Pons (tissue), 1 donor: ENCODE data around the gene DNAJB9.

Source experiments
- DNase-seq: peaks from one replicate; pipeline ENCODE4 v3.0.0-alpha.2; 2016; ENCODE audit warnings: low spot score

DNAJB9 gene

DNA sequence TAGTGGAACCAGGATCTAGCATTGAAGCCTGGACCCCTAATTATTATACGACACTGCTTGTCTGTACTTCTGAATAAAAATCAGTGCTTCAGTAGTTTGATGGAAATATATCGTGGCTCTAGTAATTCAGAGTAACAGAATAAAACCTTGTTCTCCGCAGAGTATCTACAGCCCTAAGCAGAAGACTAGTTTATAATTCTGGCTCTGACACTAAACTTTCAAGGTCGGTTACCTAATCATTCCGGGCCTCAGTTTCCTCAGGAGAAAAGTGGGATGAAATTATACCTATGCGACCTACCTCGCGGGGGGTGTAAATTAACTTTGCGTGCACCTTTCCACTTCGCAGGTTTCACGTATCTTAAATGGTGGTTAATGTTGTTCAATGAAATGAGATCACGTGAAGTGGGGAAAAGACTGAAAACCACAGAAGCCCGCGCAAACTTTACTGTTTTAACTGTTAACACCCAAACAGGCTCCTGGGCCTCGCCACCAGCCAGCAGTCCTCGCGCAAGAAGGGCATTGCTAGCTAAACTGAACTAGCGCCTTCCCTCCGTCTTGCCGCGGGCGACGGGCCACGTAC is 783 bp upstream of the DNAJB9 start:
- no peak for DNase-seq

DNA sequence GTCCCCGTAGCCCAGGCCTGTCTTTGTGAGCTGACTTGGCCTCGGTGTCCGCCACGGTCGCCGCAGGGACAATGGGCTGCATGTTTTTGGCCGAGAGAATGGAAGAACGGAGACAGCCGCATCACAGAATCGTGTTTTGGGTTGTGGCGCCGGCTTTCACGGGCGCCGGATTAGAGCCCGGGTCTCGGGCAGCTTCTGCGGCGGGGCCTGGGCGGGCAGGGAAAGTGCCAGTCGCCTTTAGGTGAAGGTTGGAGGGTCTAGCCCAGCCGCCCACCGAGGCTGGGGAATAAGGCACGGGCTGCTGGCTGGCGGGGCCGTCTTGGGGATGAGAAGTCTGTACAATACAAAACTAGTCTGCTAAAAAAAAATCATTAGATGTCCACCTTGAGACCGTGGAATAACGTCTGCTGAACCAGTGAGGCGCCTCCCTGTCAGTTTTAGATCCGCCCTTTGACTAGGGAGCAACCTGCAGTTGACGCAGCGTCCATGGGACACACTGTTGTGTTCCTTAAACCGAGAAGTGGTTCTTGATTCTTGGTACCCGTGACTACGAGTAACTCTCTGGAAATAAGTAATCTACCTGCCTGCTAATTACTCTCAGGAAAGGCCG is 577 bp downstream of the DNAJB9 start:
- peak; percentile 40 for DNase-seq

DNA sequence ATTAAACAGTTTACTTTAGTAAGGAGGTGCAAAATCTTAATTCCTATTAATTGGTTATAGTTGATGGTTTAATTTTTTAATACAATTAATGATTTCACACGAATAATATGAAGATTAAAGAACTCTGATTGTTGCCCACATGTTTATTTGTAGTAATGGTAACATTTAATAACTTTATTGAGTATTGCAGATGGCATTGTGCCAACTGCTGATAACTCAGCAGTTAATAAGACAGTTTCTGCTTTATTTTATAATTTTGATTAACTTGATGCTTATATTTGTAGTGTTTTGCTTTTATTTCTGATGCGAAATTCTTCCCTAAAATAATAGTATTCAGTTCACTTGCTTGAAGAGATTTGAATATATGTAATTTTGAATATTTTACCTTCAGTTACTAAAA is 2.8 kb downstream of the DNAJB9 start:
- no peak for DNase-seq

DNA sequence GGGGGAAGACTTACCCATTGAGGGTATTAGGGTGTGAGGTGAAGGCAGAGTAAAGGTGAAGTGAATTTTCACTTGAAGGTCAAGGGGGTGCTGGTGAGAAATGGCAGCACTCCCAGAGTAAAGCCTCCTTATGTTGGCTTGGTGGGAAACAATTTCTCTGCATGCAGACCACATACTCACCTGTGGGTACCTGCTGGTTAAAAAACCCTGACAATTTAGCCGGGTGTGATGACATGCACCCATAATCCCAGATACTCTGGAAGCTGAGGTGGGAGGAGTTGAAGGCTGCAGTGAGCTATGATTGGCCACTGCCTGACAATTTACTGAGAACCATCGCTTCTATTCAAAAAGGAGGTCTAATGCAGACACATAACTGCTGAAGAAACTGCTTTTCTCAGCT is 5.5 kb downstream of the DNAJB9 start:
- no peak for DNase-seq

DNA sequence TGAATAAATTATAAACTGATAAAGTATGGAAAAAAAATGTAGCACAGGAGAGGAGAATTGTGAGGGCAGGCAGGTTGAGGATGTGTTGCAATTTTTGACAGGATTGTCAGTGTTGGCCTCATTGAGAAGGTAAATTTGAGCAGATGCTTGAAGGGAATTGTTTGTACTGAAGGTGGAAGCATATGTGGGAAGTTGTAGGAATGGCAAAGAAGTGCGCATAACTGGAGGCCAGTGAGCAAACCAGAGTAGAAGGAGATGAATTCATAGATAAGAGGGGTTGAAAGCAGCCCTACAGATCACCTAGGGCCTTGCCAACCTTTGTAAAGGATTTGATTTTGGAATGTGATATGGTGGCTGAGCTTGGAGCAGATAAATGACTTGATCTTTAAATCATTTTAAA is 6.4 kb downstream of the DNAJB9 start:
- no peak for DNase-seq

DNA sequence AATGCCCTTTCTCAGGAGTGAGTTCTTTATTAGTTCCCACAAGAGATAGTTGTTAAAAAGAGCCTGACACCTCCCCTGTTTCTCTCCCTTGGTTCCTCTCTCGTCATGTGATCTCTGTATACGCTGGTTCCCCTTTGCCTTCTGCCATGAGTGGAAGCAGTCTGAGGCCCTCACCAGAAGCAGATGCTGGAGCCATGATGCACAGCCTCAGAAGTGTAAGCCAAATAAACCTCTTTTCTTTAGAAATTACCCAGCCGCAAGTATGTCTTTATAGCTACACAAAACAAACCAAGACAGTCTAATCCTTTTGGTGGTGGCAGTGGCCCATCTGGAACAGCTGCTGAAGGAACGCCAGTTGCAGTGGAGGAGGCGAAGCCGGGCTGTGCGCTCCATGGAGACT is 9.3 kb downstream of the DNAJB9 start:
- no peak for DNase-seq

DNA sequence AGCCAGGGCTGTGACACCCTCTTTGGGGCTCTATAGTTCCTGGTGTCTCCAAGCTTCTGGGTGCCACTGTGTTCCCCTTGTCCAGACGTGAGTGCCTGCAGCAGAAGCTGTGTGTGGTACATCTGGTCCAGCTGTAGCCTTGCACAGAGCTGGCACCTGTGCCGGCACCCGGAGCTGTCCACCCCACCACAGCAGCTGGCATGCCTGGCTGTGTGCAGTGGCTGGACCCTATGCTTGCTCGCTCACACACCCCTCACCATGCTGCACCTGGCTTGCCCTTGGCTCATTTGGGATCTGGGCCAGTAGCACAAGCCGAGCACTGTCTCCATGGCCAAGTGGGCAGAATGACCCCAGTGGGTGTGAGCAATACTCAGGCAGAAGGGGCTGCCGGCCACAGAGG is 10.6 kb downstream of the DNAJB9 start:
- DNase-seq, result no peak

DNA sequence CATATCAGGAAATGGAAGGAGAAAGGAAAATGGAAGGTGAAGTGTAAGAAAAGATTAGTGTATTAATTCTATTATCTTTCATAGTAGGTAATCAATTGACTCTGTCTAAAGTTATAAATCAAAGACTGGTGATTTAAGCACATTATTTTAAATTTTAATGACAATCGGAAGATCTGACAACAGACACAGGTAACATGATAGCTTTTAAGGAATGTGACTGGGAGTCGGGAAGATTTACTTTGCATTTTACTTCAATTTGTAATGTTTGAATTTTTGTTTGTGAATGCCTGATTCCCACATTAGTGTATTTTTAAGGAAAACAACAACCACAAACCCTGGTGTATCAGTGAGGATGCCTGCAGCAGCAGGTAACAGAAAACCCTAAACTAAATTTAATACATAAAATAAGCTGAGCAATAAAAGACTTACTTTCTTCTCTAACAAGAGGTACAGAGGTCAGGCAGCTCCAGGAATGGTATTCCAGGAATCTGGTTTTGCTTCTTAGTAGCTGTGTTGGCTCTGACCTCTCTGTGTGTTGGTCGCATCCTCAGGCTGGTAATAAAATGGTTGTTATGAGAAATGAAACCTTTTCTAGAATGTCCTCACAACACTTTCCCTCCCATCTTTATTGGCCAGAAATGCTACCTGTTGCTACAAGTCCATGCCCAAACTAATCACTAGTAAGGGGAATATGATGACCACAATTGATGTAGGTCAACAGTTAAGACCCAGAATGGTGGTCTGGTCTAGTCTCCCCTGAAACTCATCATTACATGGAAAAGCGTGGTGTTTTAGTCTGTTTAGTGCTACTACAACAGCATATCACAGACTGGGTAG is 12.2 kb downstream of the DNAJB9 start:
- no peak for DNase-seq

DNA sequence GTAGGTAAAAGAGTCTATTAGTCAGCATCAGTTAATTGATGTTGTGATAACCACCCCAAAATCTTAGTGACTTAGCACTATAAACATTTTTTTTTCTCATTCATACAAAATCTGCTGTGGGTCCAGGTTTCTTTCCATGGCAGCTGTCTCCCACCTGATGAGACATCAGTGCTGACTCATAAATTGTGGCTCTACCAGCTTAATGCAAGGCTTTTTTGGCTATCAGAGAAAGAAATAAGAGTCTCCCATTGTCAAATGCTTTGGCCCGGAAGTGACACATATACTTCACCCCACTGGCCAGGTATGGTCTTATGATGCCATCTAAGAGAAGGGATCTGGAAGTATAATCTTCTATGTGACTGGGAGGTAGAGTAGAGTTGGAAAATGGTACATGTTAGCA is 14.5 kb downstream of the DNAJB9 start:
- no peak for DNase-seq

DNA sequence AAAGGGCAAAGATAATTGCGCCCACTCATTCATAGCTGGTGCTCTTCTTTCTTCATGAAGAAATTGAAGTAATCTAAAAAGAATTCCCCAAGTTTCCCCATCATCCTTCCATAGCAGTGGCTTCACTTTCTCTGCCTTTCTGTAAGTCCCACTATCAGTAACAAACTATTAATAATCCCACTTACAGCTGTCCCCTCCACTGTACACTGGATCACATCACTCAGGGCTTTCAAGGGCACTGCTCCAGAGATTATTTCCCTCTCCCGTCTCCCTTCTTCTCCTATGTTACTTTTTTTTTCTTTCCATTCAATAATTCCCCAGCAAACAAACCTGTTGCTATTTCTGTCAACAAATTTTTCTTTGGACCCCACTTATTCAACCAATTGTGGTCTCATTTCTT is 16.2 kb downstream of the DNAJB9 start:
- DNase-seq, result no peak

DNA sequence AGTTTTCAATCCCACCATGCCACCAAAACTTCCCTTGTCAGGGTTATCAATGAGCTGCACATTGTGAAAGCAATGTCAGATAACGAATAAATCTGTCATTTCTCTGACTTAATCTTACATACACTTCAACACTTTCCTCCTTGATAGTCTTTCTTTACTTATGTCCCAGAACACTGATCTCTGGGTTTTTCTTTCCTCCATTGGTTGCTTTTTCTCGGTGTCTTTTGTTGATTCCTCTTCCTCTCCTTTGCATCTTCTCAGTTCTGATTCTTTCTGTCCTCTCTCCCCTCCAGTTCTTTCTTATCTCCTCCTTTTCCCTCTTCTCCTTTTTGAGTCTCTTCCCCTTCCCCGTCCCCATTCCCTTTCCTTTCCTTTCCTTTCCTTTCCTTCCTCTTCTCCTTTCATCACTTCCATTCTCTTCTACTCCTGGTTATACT is 16.6 kb downstream of the DNAJB9 start:
- DNase-seq, result no peak

DNA sequence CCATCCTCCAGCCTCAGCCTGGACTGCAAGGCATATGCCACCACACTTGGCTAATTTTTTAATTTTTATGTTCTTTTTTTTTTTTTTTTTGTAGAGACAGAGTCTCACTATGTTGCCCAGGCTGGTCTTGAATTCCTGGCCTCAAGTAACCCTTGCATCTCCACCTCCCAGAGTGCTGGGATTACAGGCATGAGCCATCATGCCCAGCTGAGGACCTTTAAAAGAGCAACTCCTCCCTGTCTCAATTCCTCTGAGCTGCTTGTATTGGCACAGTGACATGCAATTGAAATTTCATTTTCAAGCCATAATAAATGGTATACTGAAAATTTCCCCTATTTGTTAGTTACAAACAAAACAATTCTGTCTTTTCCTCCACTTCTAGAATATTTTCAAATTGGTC is 19.5 kb downstream of the DNAJB9 start:
- no peak for DNase-seq

DNA sequence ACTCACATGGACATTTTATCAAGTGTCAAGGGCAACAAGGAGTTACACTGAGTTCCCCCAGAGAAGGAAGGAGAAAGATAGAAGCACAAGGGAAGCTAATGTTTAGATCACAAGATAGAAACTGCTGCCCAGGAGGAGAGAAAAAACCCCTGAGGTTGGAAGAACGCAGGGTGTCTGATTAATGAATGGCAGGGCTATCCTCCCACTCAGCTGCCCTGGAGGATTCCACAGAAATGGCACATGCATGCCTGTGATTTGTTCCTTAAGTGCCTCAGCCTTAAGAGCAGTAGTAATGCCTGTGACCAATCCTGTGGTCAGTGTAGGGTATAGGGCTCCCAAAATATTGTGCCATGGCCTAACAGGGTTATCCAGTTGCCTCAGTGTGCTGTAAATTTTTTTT is 20.2 kb downstream of the DNAJB9 start:
- no peak for DNase-seq

DNA sequence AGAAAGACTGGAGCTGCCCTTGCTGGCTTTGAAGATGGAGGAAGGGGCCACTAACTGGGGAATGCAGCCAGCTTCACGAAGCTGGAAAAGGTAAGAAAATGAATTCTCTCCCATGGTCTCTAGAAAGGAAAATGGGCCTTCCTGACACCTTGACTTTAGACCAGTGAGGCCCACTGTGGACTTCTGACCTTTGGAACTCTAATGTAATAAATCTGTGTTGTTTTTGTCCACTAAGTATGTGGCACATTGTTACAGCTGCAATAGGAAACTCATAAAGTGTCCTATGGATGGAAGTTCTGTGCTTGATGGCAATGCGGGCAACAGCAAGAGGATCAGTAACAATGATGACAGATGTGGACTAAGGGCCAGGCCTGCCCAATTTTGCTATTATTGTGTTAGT is 20.9 kb downstream of the DNAJB9 start:
- DNase-seq, result no peak

DNA sequence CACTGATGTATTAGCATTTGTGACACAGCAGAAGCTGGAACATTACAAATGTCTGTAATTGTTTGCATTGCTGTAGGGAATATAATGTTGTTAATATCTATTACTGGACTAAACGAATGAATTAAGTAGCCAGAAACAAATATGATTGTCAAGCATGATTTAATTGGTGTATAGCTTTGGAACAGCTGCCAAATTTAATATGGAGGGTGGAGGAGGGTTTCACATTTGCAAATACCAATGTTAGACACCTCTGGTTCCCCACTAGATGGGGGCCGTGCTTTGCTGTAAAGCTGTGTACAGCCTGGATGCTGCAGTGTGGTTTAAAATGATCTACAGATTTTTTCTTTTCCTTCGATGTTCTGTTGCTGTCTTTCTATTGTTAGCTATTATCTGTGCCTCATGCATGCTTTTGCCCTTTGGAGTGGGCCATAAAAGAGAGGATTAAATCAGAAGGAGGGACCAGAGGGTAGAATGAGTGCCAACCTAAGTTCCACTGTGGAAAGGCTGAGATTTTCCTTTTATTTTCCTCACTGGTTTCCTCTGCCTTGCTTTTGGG is 23.1 kb downstream of the DNAJB9 start:
- DNase-seq, result peak; percentile 15

DNA sequence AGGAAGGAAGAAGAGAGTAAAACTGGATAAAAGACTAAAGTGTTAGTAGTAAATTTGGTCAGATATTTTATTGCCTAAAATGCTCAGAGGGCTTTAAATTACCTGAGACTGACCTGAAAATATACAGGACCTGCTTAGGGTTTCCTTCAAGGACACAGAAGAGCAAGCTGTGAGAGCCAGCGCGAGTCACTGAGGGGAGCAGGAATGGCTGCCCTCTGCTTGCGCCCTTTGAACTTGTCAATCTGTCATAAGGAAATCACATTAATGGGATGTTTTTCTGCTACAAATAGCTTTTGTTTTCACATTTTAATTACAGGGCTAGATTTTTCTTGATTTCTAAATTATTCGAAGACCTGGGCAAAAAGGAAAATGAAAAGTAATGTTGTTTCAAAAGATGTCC is 26.9 kb downstream of the DNAJB9 start:
- no peak for DNase-seq

DNA sequence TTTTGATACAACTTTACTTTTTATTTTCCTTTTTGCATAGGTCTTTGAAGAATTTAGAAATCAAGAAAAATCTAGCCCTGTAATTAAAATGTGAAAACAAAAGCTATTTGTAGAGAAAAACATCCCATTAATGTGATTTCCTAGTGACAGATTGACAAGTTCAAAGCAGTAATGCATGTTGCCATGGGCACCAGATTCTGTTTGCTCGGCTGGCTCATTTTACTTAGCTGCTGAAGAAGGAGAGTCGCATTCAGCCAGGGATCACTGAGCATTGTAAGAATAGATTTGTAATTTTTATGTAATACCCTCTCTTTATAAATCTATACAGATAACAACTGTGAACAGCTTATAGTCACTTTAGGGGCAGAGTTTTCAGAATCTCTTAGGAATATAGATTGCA is 28.5 kb downstream of the DNAJB9 start:
- DNase-seq, result no peak

DNA sequence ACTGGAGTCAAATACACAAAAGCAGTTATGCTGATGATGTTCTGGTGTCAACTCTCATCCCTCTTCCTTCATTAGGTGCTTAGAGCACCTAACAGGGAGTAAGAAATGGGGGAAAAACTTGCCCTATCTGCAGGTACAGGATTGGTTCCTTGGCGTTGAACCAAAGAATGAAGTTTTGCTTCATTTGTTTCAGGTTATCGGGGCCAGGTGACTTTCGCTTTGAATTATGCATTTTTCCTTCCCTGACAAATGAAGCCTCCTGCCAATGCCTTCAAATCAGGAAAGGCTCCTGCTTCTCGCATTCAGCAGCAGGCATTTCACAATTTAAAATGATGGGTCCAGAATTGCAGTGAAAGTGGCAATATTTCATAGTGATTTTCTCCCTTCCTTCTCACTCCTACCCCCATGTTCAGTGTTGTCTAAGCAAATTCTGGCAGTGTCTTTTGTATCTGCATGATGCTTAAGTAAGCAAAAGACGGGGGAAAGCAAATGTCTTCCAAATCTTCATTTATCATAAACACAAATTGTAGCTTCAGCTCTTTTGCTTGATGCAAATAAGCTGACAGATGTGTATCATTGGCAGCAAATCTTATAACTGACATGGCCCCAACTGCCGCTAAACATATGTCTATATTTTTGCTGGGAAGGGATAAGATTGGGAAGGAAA is 29.4 kb downstream of the DNAJB9 start:
- no peak for DNase-seq

DNA sequence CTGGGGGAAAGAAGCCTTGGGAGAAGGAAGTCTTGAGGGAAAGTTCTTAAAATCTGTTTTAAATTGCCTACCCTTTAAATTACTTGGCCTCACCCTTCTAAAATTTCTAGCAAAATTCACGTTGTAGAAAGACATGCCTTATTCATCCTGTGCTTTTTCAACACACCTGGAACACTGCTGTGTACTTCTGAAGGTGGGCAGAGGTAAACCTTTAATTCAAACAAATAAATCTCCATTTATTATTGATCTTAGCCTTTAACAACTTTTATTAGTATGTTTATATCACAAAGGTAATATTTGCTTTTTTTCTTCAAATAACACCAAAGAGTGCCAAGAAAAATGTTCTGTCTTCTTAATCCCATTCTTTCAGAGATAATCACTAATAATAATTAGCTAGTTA is 30.7 kb downstream of the DNAJB9 start:
- no peak for DNase-seq

DNA sequence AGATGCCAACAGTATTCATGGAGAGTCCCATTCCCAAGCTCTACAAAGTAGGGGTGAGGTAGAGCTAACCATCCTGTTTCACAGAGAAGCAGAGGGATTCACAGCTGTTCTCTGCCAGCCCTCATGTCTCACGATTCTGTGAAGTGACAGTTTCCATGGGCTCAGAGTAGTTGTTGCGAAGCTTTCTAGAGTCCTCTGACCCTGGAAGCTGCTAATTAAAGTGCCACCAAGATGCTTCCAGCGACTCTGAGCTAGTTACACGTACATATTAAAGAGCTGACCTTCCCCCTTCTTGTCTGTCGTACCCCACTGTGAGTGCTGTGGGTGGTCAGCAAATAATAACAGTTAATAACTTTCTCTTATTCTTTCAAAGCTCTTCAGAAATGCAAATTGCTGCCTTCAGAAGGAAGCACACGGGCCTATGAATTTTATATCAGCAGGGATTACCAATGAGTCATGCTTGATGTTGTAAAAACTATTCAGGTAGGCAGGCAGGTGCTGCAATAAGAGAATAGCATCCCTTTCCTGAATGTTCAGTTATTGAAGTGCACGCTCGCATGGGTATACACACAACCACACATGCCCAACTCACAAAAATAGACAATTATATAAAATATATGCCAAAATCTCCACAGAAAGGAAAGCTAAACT is 34.1 kb downstream of the DNAJB9 start:
- no peak for DNase-seq

DNA sequence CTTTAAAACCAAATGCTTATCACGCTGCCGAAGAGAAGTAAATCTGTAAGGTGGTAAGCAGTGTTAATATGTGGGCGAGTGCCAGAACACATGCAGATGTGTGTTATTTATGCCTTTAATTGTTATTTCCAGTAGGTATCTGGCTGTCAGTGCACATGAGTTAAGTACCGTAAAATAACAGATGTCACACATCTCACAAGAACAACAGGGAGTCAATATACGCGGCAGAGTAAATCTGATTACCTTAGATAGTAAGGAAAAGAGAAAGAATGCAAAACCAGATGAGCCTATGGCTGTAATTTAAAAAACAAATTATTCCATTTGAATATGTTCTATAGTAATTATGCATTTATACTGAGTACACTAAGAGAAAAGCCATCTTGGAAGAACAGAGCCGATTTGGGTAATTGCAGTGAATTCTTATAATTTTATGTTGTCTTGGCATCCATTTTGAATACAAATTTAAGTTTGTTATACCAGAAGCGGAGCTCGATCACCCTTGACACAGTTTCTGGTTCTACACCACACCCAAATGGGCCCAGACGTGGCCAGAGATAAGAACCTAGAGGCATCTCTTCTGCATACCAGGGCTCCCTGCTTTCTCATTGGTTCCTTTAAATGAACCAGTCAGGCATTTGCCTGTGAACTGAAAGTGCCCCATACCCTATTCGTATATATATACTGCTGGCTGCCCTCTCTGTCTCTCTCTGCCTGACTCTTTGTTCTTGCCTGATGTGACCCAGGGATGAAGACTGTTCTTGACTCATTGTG is 34.8 kb downstream of the DNAJB9 start:
- no peak for DNase-seq
